Loucy (cell line): Measurements from ENCODE around the gene TTBK1.

Experiments
- H2AFZ ChIP-seq: fragments of 200-600 bp; sonication (generic); 2 replicates; pipeline ENCODE4 v1.6.0; 2016; ENCODE audit warnings: antibody characterized with exemption, mild to moderate bottlenecking, low read length, moderate library complexity
- H3F3A ChIP-seq: fragments of 200-600 bp; 2 replicates; pipeline ENCODE4 v1.6.0; 2016; ENCODE audit warnings: antibody characterized with exemption, low read depth, mild to moderate bottlenecking
- H3K27me3 ChIP-seq: fragments of 200-600 bp; sonication (generic); 2 replicates; pipeline ENCODE4 v1.6.1; 2014; ENCODE audit warnings: low read length, mild to moderate bottlenecking; ENCODE audit not compliant: insufficient read depth, poor library complexity, severe bottlenecking
- H3K36me3 ChIP-seq: fragments of 200-600 bp; sonication (generic); 2 replicates; pipeline ENCODE4 v1.6.1; 2016; ENCODE audit warnings: low read length; ENCODE audit not compliant: insufficient read depth
- H3K4me1 ChIP-seq: fragments of 200-600 bp; sonication (generic); 2 replicates; pipeline ENCODE4 v1.5.1; 2014; ENCODE audit warnings: low read length, mild to moderate bottlenecking; ENCODE audit not compliant: insufficient read depth, poor library complexity, severe bottlenecking
- H3K4me2 ChIP-seq: fragments of 200-600 bp; sonication (generic); 2 replicates; pipeline ENCODE4 v1.6.0; 2014; ENCODE audit warnings: antibody characterized with exemption, low read length, low read depth, mild to moderate bottlenecking; ENCODE audit not compliant: poor library complexity, severe bottlenecking
- H3K4me3 ChIP-seq: fragments of 200-600 bp; sonication (generic); 2 replicates; pipeline ENCODE4 v1.5.1; 2014; ENCODE audit warnings: low read length, mild to moderate bottlenecking, mixed read lengths; ENCODE audit not compliant: poor library complexity, severe bottlenecking
- H3K79me2 ChIP-seq: fragments of 200-600 bp; sonication (generic); 2 replicates; pipeline ENCODE4 v1.6.1; 2014; ENCODE audit warnings: low read length; ENCODE audit not compliant: insufficient read depth
- H3K9ac ChIP-seq: fragments of 200-600 bp; sonication (generic); 2 replicates; pipeline ENCODE4 v1.6.0; 2014; ENCODE audit warnings: mild to moderate bottlenecking, low read depth, low read length, moderate library complexity; ENCODE audit not compliant: poor library complexity, severe bottlenecking
- H3K9me2 ChIP-seq: fragments of 200-600 bp; sonication (generic); replicated peaks from 2 replicates; pipeline ENCODE4 v1.6.1; 2016; ENCODE audit warnings: low read depth, low read length, mixed read lengths
- H3K9me3 ChIP-seq: fragments of 200-600 bp; sonication (generic); 2 replicates; pipeline ENCODE4 v1.6.1; 2014; ENCODE audit warnings: mild to moderate bottlenecking, antibody characterized with exemption, low read length, low read depth; ENCODE audit not compliant: insufficient read depth
- H4K20me1 ChIP-seq: fragments of 200-600 bp; sonication (generic); 2 replicates; pipeline ENCODE4 v1.6.0; 2014; ENCODE audit warnings: antibody characterized with exemption, low read length, mild to moderate bottlenecking; ENCODE audit not compliant: insufficient read depth, poor library complexity, severe bottlenecking
- EZH2phosphoT487 ChIP-seq: fragments of 200-600 bp; IDR thresholded peaks from 2 replicates; pipeline ENCODE4 v1.6.1; 2018; ENCODE audit warnings: antibody characterized with exemption, mild to moderate bottlenecking, moderate library complexity, borderline replicate concordance
- TF ChIP-seq, protein P1 (sequence below): fragments of 200-600 bp; sonication (generic); conservative IDR thresholded peaks from 2 replicates; pipeline ENCODE4 v1.5.1; 2014; ENCODE audit warnings: mild to moderate bottlenecking, antibody characterized with exemption, low read length

TTBK1 gene

DNA sequence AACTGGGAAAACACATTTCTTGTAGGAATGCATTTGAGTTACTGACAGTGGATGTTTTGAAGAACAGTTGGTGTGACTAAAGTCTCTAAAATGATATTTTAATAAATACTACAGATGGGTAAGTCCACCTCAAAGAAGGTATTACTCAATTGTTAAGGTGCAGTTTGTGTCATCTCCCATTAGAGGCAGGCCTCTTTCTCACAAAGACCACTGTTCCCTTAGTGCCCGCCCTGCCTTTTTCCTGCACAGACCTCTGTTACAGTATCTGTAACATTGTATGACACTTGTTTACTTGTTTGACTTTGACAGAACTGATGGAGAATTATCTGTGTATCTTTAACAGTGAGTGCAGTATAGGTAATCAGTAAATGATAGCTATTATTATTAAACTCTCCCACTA, 70.5 kb downstream of the TTBK1 start:
- no peak overlapping the region for H3K4me2 ChIP-seq
- H3F3A ChIP-seq, result no peaks in the 10 kb centered on the region
- no peak overlapping the region for H3K9ac ChIP-seq
- H3K79me2 ChIP-seq, result no peaks in the 10 kb centered on the region
- no peaks in the 10 kb centered on the region for H3K4me1 ChIP-seq
- no peaks in the 10 kb centered on the region for H3K9me3 ChIP-seq
- H3K9me2 ChIP-seq, result no peaks in the 10 kb centered on the region
- no peak overlapping the region for H2AFZ ChIP-seq
- no peaks in the 10 kb centered on the region for H3K27me3 ChIP-seq
- H3K36me3 ChIP-seq, result no peaks in the 10 kb centered on the region
- no peak overlapping the region for H3K4me3 ChIP-seq
- no peaks in the 10 kb centered on the region for H4K20me1 ChIP-seq
- TF ChIP-seq EZH2phosphoT487, result no peak
- TF ChIP-seq, protein P1, sequence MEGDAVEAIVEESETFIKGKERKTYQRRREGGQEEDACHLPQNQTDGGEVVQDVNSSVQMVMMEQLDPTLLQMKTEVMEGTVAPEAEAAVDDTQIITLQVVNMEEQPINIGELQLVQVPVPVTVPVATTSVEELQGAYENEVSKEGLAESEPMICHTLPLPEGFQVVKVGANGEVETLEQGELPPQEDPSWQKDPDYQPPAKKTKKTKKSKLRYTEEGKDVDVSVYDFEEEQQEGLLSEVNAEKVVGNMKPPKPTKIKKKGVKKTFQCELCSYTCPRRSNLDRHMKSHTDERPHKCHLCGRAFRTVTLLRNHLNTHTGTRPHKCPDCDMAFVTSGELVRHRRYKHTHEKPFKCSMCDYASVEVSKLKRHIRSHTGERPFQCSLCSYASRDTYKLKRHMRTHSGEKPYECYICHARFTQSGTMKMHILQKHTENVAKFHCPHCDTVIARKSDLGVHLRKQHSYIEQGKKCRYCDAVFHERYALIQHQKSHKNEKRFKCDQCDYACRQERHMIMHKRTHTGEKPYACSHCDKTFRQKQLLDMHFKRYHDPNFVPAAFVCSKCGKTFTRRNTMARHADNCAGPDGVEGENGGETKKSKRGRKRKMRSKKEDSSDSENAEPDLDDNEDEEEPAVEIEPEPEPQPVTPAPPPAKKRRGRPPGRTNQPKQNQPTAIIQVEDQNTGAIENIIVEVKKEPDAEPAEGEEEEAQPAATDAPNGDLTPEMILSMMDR, result no peak

- Histone ChIP-seq H3K4me3 (no peak overlapping the region), H3F3A (no peaks in the 10 kb centered on the region), H3K79me2 (no peaks in the 10 kb centered on the region), H3K27me3 (no peaks in the 10 kb centered on the region), H3K9me2 (no peaks in the 10 kb centered on the region), H3K36me3 (no peaks in the 10 kb centered on the region), H3K4me1 (no peaks in the 10 kb centered on the region), H3K9ac (no peak overlapping the region), H3K4me2 (no peak overlapping the region), H2AFZ (no peak overlapping the region), H4K20me1 (no peaks in the 10 kb centered on the region), H3K9me3 (no peaks in the 10 kb centered on the region)
- TF ChIP-seq EZH2phosphoT487, result no peak
- TF ChIP-seq, protein P1, result no peak
Measured at GRCh38 chr6:43318011-43318410, 74.7 kb downstream of the TTBK1 start.

- no peak overlapping the region for H3K9ac ChIP-seq
- H3K79me2 ChIP-seq, result no peaks in the 10 kb centered on the region
- no peak overlapping the region for H3K4me2 ChIP-seq
- no peaks in the 10 kb centered on the region for H3K9me3 ChIP-seq
- H3K4me1 ChIP-seq, result no peaks in the 10 kb centered on the region
- TF ChIP-seq, protein P1, result no peak
- TF ChIP-seq EZH2phosphoT487, result no peak
- no peaks in the 10 kb centered on the region for H3K27me3 ChIP-seq
- H2AFZ ChIP-seq, result no peak overlapping the region
- H4K20me1 ChIP-seq, result no peaks in the 10 kb centered on the region
- no peaks in the 10 kb centered on the region for H3F3A ChIP-seq
- no peak overlapping the region for H3K4me3 ChIP-seq
- no peaks in the 10 kb centered on the region for H3K36me3 ChIP-seq
- H3K9me2 ChIP-seq, result no peaks in the 10 kb centered on the region
Measured at GRCh38 chr6:43325876-43326275, 82.6 kb downstream of the TTBK1 start.
